PFSK-1 (cell line): ENCODE data around the gene FAM168A.

Experiments
- FOXP2 ChIP-seq: optimal IDR thresholded peaks from 2 replicates; pipeline ENCODE3; 2011; ENCODE audit warnings: borderline replicate concordance, control low read depth, inconsistent platforms; ENCODE audit not compliant: insufficient read depth; ENCODE audit errors: extremely low read length, extremely low read depth
- POLR2AphosphoS5 ChIP-seq: IDR thresholded peaks from 2 replicates; pipeline ENCODE4 v1.6.1; 2012; ENCODE audit warnings: low read depth, mild to moderate bottlenecking, control low read depth, low read length, moderate library complexity
- SIN3A ChIP-seq: IDR thresholded peaks from 2 replicates; pipeline ENCODE4 v1.6.1; 2012; ENCODE audit warnings: mild to moderate bottlenecking, low read length, moderate library complexity, borderline replicate concordance; ENCODE audit not compliant: insufficient read depth
- TAF1 ChIP-seq: IDR thresholded peaks from 2 replicates; pipeline ENCODE4 v1.6.1; 2012; ENCODE audit warnings: low read length, control low read depth, borderline replicate concordance; ENCODE audit not compliant: insufficient read depth
- TF ChIP-seq, protein P1 (sequence below), 2 experiments: IDR thresholded peaks; 2 replicates each; pipeline versions ENCODE4 v1.6.1 to v1.8.0; 2011 to 2012; ENCODE audit warnings: low read depth in 2 of 2, low read length in 2 of 2, control low read depth in 1 of 2, inconsistent platforms in 1 of 2, mild to moderate bottlenecking in 1 of 2, moderate library complexity in 1 of 2; ENCODE audit not compliant: insufficient read depth in 1 of 2

FAM168A gene

DNA sequence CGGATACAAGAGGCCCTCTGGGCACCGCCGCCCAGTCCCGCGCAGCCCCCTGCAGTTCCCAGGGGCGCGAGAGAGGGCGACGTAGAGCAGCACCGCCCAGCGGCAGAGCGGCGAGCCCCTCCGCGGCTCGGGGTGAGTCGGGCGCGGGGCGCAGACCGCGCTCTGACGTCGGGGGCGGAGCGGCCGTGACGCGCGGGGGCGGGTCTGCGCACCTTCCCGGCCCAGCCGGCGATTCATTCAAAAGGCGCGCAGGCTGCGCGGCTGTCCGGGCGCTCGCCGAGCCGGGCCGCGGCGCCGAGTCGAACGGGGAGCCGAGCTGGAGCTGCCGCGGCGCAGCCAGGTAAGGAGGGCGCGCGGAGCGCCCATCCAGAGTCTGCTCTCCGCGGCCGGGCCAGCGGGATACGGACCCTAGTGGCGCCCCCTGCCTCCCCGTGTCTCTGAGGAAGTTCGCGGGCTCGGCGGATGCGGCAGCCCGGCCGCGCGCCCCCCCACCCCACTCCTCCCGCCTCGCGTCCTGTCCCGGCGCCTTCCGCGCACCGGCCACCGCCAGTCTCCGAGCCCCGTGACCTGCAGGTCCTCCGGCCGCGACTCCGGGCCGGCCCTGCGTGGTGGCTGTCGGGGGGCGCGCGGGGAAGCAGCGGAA, 221.6 kb downstream of the FAM168A start, which contains the start of gene RELT:
RELT (plus strand) TSS at position 240 of the 643 bp plus-strand sequence. CDS start 12,738 bp downstream, outside the sequence.
- TF ChIP-seq POLR2AphosphoS5 (peak; percentile 97), SIN3A (0 out of 2 replicates have a peak, but pooled peaks have one; percentile 8), FOXP2 (peak; percentile 89), TAF1 (peak; percentile 95)
- TF ChIP-seq, protein P1, sequence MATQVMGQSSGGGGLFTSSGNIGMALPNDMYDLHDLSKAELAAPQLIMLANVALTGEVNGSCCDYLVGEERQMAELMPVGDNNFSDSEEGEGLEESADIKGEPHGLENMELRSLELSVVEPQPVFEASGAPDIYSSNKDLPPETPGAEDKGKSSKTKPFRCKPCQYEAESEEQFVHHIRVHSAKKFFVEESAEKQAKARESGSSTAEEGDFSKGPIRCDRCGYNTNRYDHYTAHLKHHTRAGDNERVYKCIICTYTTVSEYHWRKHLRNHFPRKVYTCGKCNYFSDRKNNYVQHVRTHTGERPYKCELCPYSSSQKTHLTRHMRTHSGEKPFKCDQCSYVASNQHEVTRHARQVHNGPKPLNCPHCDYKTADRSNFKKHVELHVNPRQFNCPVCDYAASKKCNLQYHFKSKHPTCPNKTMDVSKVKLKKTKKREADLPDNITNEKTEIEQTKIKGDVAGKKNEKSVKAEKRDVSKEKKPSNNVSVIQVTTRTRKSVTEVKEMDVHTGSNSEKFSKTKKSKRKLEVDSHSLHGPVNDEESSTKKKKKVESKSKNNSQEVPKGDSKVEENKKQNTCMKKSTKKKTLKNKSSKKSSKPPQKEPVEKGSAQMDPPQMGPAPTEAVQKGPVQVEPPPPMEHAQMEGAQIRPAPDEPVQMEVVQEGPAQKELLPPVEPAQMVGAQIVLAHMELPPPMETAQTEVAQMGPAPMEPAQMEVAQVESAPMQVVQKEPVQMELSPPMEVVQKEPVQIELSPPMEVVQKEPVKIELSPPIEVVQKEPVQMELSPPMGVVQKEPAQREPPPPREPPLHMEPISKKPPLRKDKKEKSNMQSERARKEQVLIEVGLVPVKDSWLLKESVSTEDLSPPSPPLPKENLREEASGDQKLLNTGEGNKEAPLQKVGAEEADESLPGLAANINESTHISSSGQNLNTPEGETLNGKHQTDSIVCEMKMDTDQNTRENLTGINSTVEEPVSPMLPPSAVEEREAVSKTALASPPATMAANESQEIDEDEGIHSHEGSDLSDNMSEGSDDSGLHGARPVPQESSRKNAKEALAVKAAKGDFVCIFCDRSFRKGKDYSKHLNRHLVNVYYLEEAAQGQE (IDR thresholded peaks at IDR 0.05; ENCODE audit: insufficient read depth in 1 of 2, low read depth in 2 of 2, low read length in 2 of 2): peak; percentile 23 to 50; a peak in 1 of 4 replicates

DNA sequence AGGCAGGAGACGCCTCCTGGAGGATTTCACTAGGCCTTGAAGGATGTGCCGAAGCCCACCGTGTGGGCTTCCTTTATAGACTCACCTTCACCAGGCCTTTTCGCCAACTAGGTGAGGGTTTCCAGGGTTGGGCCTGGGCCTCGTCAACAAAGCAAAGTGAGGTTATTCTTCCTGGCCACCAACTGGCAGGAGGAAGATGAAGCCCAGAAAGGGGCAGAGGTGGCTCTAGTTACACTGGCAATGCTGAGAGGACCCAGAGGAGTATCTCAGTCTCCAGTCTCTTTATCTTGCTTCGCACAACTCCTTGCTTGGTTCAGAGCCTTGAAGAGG, 222.1 kb downstream of the FAM168A start:
- TF ChIP-seq TAF1 (no peak), SIN3A (no peak), FOXP2 (no peak), POLR2AphosphoS5 (no peak)
- TF ChIP-seq, protein P1 (IDR thresholded peaks at IDR 0.05; ENCODE audit: insufficient read depth in 1 of 2, low read depth in 2 of 2, low read length in 2 of 2): no peak

DNA sequence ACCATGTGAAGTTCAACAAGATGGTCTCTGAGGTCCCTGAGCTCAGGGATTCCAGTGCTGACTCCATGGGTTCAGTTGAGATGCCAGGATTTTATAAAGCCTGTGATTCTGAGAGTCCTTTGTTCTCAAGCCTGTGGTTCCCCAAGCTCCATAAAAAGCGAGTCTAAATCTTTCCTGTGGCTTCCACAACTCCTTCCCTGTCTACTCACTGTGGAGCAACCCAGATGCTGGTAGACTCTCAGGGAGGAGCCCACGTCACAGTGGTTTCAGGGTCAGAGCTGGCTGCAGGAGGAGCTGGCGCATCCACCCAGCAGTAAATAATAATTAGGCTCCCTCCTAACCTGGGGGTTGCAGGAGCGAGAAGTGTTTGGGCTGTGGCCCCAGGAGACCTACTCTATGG, 223.8 kb downstream of the FAM168A start:
- TF ChIP-seq TAF1: no peak
- no peak for TF ChIP-seq FOXP2
- TF ChIP-seq POLR2AphosphoS5: no peak
- no peak for TF ChIP-seq SIN3A
- TF ChIP-seq, protein P1 (IDR thresholded peaks at IDR 0.05; ENCODE audit: insufficient read depth in 1 of 2, low read depth in 2 of 2, low read length in 2 of 2): no peak

DNA sequence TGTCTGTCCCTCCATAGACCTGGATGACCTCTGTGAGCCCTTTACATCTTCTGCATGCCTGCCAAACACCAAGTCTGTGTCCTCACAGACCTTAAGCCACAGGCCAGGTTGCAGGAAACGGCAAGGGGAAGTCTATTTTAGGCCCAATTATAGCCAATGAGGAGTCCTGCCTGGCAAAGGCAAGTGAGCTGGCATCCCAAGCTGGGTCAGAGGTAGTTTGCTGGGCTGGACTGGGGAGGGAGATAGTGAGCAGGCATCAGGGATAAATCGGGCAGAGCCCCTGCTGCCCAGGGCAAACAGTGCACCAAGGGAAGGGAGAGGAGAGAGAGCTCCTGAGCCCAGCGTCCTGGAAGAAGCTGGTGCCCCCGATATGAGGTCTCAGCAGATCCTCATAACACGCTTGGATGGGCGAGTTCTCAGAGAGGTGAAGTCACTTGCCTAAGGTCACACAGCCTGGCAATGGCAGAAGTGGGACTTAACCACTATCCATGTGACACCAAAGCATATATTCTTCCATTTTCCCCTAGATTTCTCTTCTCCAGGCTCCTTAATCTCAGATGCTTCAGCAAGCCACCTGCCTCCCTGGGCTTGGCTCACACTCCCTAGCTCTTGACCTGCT, 225.4 kb downstream of the FAM168A start:
- TF ChIP-seq, protein P1 (IDR thresholded peaks at IDR 0.05; ENCODE audit: insufficient read depth in 1 of 2, low read depth in 2 of 2, low read length in 2 of 2): no peak
- TF ChIP-seq SIN3A (no peak), POLR2AphosphoS5 (no peak), TAF1 (no peak), FOXP2 (no peak)
